Natural killer cell (primary cell): ENCODE measurements around the gene ZNF576. TPM values are rescaled to one million over a fixed set of nuclear protein-coding genes. Genes with fewer than 3 reads are reported as not detected.

Experiments used
- ATAC-seq, 3 donors: fragments of 150-1000 bp in 2 of 3; fragments of 200-7000 bp in 1 of 3; cut with Tn5 transposase; 1 replicate in 1 of 3; 2 replicates in 2 of 3; pipeline ENCODE4 v1.10.0; 2021; ENCODE audit warnings: mild to moderate bottlenecking in 2 of 3, moderate library complexity in 2 of 3
- DNase-seq, 2 donors: peaks; one replicate each; pipeline versions ENCODE4 v3.0.0 to v3.0.0-alpha.2; 2013 to 2021; ENCODE audit warnings: mixed read lengths in 1 of 2
- H3K27ac ChIP-seq: one replicate; pipeline ENCODE4 v1.5.1; 2013; ENCODE audit warnings: mild to moderate bottlenecking, low read length
- H3K27me3 ChIP-seq: one replicate; pipeline ENCODE4 v1.6.1; 2013; ENCODE audit warnings: low read length; ENCODE audit not compliant: control insufficient read depth, insufficient read depth
- H3K36me3 ChIP-seq: one replicate; pipeline ENCODE4 v1.6.1; 2013; ENCODE audit warnings: low read length; ENCODE audit not compliant: control insufficient read depth, insufficient read depth
- H3K4me1 ChIP-seq: one replicate; pipeline ENCODE4 v1.6.1; 2013; ENCODE audit warnings: low read length; ENCODE audit not compliant: control insufficient read depth, insufficient read depth
- H3K4me3 ChIP-seq: one replicate; pipeline ENCODE4 v1.5.1; 2013; ENCODE audit warnings: low read length
- H3K9me3 ChIP-seq: one replicate; pipeline ENCODE4 v1.6.1; 2013; ENCODE audit warnings: low read length; ENCODE audit not compliant: control insufficient read depth, insufficient read depth
- H3K27ac Mint-ChIP-seq, 2 donors: one replicate each; pipeline ENCODE4 v1.8.0; 2022; ENCODE audit warnings: mild to moderate bottlenecking in 2 of 2, mixed read lengths in 2 of 2, moderate library complexity in 1 of 2
- H3K27me3 Mint-ChIP-seq, 2 donors: one replicate each; pipeline ENCODE4 v1.8.0; 2022; ENCODE audit warnings: low read depth in 2 of 2, mixed read lengths in 2 of 2
- H3K36me3 Mint-ChIP-seq: one replicate; pipeline ENCODE4 v1.8.0; 2022; ENCODE audit warnings: mixed read lengths
- H3K4me1 Mint-ChIP-seq, 2 donors: one replicate each; pipeline ENCODE4 v1.8.0; 2022; ENCODE audit warnings: mixed read lengths in 2 of 2
- H3K4me3 Mint-ChIP-seq: one replicate; pipeline ENCODE4 v1.8.0; 2022; ENCODE audit warnings: mild to moderate bottlenecking, moderate library complexity, mixed read lengths
- H3K9me3 Mint-ChIP-seq, 2 donors: one replicate each; pipeline ENCODE4 v1.8.0; 2022; ENCODE audit warnings: mixed read lengths in 2 of 2
- WGBS: methylation state at CpG from one replicate; pipeline ENCODE4 v1.1.7; 2013; ENCODE audit warnings: missing lambda C conversion rate; ENCODE audit not compliant: insufficient coverage; 5-methylcytosine and 5-hydroxymethylcytosine counted together
- intact Hi-C: fragments of 100-400 bp; cut with micrococcal nuclease; formaldehyde crosslinking; loops from one replicate; pipeline ENCODE4 v1.14.2; 2022
- total RNA-seq, 4 donors: library from RNA; stranded (reverse); fragments of 120-200 nt in 1 of 4; gene quantifications; one replicate each; pipeline versions ENCODE4 v1.2.3 to v1.2.4, GENCODE V29; 2013 to 2022
- TF ChIP-seq, protein P1 (sequence below): fragments of 200-600 bp; IDR thresholded peaks from one replicate; pipeline ENCODE4 v1.8.0; 2022; ENCODE audit warnings: antibody characterized with exemption

The ZNF576 gene
- total RNA-seq, 3 donors from 2014 or later (not counting 1 experiment from before 2014, with no cell fraction given): 4.0 to 10.4 (median 5.8) TPM

DNA sequence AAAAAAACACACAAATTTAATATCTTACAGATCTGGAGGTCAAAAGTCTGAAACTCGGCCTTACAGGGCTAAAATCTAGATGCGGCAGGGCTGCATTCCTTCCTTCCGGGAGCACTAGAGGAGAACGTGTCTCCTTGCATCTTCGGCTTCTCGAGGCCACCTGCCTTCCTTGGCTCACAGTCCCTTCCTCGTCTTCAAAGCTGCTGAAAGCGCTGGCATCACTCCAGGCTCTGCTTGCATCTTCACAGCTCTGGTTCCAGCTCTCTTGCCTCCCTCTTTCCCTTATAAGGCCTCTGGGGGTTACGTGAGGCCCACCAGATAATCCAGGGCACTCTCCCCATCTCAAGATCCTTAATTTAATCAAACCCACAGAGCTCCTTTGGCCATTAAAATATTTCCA is 31.6 kb upstream of the ZNF576 start:
- peak in 1 of 2 donors; percentile 28 for DNase-seq
- Mint-ChIP-seq H3K27me3 (no peaks in the 10 kb centered on the region), H3K27ac (peak overlapping the region; percentile 89 to 96), H3K4me1 (peaks cover 50 to 54% of the 10 kb centered on the region in 2 donors), H3K9me3 (no peaks in the 10 kb centered on the region), H3K4me3 (no peak overlapping the region), H3K36me3 (no peaks in the 10 kb centered on the region)
- Histone ChIP-seq H3K4me1 (peaks cover 44% of the 10 kb centered on the region), H3K27me3 (no peaks in the 10 kb centered on the region), H3K9me3 (no peaks in the 10 kb centered on the region), H3K27ac (no peak overlapping the region), H3K4me3 (no peak overlapping the region), H3K36me3 (no peaks in the 10 kb centered on the region)
- intact Hi-C loops: no loop called here
- 68% methylated on average over 9 of the region's 9 CpGs for WGBS
- no peak for ATAC-seq
- TF ChIP-seq, protein P1, sequence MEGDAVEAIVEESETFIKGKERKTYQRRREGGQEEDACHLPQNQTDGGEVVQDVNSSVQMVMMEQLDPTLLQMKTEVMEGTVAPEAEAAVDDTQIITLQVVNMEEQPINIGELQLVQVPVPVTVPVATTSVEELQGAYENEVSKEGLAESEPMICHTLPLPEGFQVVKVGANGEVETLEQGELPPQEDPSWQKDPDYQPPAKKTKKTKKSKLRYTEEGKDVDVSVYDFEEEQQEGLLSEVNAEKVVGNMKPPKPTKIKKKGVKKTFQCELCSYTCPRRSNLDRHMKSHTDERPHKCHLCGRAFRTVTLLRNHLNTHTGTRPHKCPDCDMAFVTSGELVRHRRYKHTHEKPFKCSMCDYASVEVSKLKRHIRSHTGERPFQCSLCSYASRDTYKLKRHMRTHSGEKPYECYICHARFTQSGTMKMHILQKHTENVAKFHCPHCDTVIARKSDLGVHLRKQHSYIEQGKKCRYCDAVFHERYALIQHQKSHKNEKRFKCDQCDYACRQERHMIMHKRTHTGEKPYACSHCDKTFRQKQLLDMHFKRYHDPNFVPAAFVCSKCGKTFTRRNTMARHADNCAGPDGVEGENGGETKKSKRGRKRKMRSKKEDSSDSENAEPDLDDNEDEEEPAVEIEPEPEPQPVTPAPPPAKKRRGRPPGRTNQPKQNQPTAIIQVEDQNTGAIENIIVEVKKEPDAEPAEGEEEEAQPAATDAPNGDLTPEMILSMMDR: no peak

DNA sequence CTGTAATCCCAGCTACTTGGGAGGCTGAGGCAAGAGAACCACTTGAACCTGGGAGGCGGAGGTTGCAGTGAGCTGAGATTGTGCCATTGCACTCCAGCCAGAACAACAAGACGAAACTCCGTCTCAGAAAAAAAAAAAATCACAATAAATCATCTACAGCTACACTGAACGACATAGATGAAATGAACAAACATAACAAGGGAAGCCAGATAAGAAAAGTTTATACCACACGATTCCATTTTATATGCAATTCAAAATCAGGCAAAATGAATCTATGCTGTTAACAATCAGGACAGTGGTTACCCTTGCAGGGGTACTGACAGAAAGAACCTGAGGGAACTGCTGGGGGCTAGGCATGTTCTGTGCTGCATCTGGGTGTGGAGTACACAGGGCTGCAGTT is 26.7 kb upstream of the ZNF576 start:
- TF ChIP-seq, protein P1: no peak
- H3K27ac Mint-ChIP-seq: peak overlapping the region in 1 of 2 donors; percentile 29
- Histone ChIP-seq H3K9me3 (no peaks in the 10 kb centered on the region), H3K4me1 (peaks cover 10% of the 10 kb centered on the region), H3K36me3 (peaks cover 5% of the 10 kb centered on the region), H3K27ac (no peak overlapping the region), H3K27me3 (no peaks in the 10 kb centered on the region), H3K4me3 (no peak overlapping the region)
- intact Hi-C loops: no loop called here
- DNase-seq: no peak
- H3K36me3 Mint-ChIP-seq: no peaks in the 10 kb centered on the region
- ATAC-seq: no peak
- H3K9me3 Mint-ChIP-seq: no peaks in the 10 kb centered on the region
- peaks cover 27 to 36% of the 10 kb centered on the region in 2 donors for H3K4me1 Mint-ChIP-seq
- no peaks in the 10 kb centered on the region for H3K27me3 Mint-ChIP-seq
- WGBS: 82% methylated on average over 5 of the region's 5 CpGs
- no peak overlapping the region for H3K4me3 Mint-ChIP-seq

DNA sequence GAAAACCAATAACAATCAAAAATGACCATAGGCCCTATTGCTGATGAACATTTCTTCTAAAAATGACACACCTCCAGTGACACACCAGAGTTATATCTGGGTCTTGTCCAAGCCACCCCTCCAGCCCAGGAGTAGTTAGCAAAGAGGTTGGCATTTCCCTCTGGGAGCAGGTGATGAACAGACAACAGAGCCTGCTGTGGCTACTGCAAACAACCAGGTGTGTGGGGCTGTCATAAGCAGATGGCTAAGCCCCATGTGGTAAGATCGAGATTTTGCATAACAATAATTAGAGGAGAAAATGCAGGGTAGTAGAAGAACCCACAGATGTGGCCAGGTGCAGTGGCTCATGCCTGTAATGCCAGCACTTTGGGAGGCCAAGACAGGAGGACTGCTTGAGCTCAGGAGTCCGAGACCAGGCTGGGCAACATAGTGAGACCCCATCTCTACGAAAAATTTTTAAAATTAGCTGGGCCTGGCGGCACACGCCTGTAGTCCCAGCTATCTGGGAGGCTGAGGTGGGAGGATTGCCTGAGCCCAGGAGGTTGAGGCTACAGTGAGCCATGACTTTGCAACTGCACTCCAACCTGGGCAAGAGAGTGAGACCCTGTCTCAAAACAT is 26.1 kb upstream of the ZNF576 start:
- ATAC-seq (no peak), DNase-seq (no peak)
- no peaks in the 10 kb centered on the region for H3K9me3 ChIP-seq
- H3K4me1 ChIP-seq: peaks cover 13% of the 10 kb centered on the region
- H3K36me3 Mint-ChIP-seq: no peaks in the 10 kb centered on the region
- H3K27ac ChIP-seq: no peak overlapping the region
- peaks cover 28 to 36% of the 10 kb centered on the region in 2 donors for H3K4me1 Mint-ChIP-seq
- WGBS: 70% methylated on average over 5 of the region's 5 CpGs
- H3K27ac Mint-ChIP-seq: peak overlapping the region in 1 of 2 donors; percentile 29
- no peak overlapping the region for H3K4me3 ChIP-seq
- no peaks in the 10 kb centered on the region for H3K9me3 Mint-ChIP-seq
- TF ChIP-seq, protein P1: no peak
- H3K27me3 Mint-ChIP-seq: no peaks in the 10 kb centered on the region
- intact Hi-C loops: no loop called here
- H3K4me3 Mint-ChIP-seq: peak overlapping the region; percentile 13
- no peaks in the 10 kb centered on the region for H3K27me3 ChIP-seq
- peaks cover 5% of the 10 kb centered on the region for H3K36me3 ChIP-seq

DNA sequence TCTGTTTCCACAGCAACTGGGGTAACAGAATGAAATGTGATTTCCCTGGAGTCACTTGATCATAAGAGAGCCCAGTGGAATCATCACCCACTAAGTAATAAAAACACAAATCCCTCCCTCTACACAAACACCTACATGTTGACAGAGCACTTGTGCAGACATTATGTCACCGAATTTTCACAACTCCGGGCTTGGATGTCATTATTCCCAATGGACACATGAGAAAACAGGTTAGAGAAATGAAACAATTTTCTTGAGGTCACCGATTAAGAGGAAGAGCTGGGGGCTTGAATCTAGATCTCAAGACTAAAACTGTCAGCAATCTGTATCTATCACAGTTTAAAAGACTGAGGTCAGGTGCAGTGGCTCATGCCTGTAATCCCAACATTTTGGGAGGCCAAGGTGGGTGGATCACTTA is 24.2 kb upstream of the ZNF576 start:
- DNase-seq (no peak), ATAC-seq (no peak)
- peaks cover 32 to 40% of the 10 kb centered on the region in 2 donors for H3K4me1 Mint-ChIP-seq
- intact Hi-C loops: no loop called here
- no peaks in the 10 kb centered on the region for H3K27me3 Mint-ChIP-seq
- Histone ChIP-seq H3K4me1 (peaks cover 22% of the 10 kb centered on the region), H3K4me3 (no peak overlapping the region), H3K27me3 (no peaks in the 10 kb centered on the region), H3K9me3 (no peaks in the 10 kb centered on the region), H3K27ac (no peak overlapping the region), H3K36me3 (peaks cover 5% of the 10 kb centered on the region)
- no peaks in the 10 kb centered on the region for H3K9me3 Mint-ChIP-seq
- no peak overlapping the region for H3K4me3 Mint-ChIP-seq
- 97% methylated on average over 3 of the region's 3 CpGs for WGBS
- peak overlapping the region; percentile 62 to 74 for H3K27ac Mint-ChIP-seq
- TF ChIP-seq, protein P1: no peak
- H3K36me3 Mint-ChIP-seq: no peaks in the 10 kb centered on the region
